H1 (cell line): ENCODE measurements around the gene SFXN2.

ENCODE experiments used
- EP300 ChIP-seq, 2 experiments: IDR thresholded peaks; 1 replicate in 1 of 2; 2 replicates in 1 of 2; pipeline ENCODE4 v1.6.1; 2011 to 2012; ENCODE audit warnings: low read depth in 2 of 2, low read length in 2 of 2, mild to moderate bottlenecking in 2 of 2, borderline replicate concordance in 1 of 2, inconsistent platforms in 1 of 2, moderate library complexity in 1 of 2
- EZH2 ChIP-seq: fragments of 200-600 bp; sonication (generic); IDR thresholded peaks from 2 replicates; pipeline ENCODE4 v1.7.1; 2012; ENCODE audit warnings: low read depth, mild to moderate bottlenecking, moderate library complexity, low read length, inconsistent platforms; ENCODE audit not compliant: severe bottlenecking
- GABPA ChIP-seq: IDR thresholded peaks from 2 replicates; pipeline ENCODE4 v1.6.1; 2011; ENCODE audit warnings: mild to moderate bottlenecking, low read length, moderate library complexity, borderline replicate concordance; ENCODE audit not compliant: insufficient read depth
- HDAC6 ChIP-seq: IDR thresholded peaks from one replicate; pipeline ENCODE4 v1.7.1; 2012; ENCODE audit warnings: low read depth, mild to moderate bottlenecking, inconsistent platforms, low read length, moderate library complexity
- JUN ChIP-seq: IDR thresholded peaks from 2 replicates; pipeline ENCODE4 v1.6.1; 2011; ENCODE audit warnings: low read depth, mild to moderate bottlenecking, improper control_type of control experiment, low read length
- POLR2A ChIP-seq, 2 experiments: IDR thresholded peaks; 1 replicate in 1 of 2; 2 replicates in 1 of 2; pipeline ENCODE4 v1.6.1; 2011; ENCODE audit warnings: low read depth in 2 of 2, low read length in 2 of 2, mild to moderate bottlenecking in 2 of 2; ENCODE audit errors: control extremely low read depth in 1 of 2
- POLR2AphosphoS5 ChIP-seq: IDR thresholded peaks from 2 replicates; pipeline ENCODE4 v1.6.1; 2011; ENCODE audit warnings: low read depth, low read length
- POU5F1 ChIP-seq: IDR thresholded peaks from 2 replicates; pipeline ENCODE4 v1.6.1; 2011; ENCODE audit warnings: low read depth, mild to moderate bottlenecking, low read length, moderate library complexity
- RFX5 ChIP-seq: IDR thresholded peaks from 2 replicates; pipeline ENCODE4 v1.6.1; 2011; ENCODE audit warnings: low read depth, low read length, improper control_type of control experiment, borderline replicate concordance
- SIN3A ChIP-seq, 2 experiments: IDR thresholded peaks in 1 of 2; conservative IDR thresholded peaks in 1 of 2; 2 replicates each; pipeline ENCODE4 v1.6.1; 2011 to 2012; ENCODE audit warnings: low read length in 2 of 2, improper control_type of control experiment in 1 of 2, low read depth in 1 of 2, mild to moderate bottlenecking in 1 of 2
- TF ChIP-seq, protein P1 (sequence below), 3 experiments: IDR thresholded peaks; 1 replicate in 2 of 3; 2 replicates in 1 of 3; pipeline versions ENCODE4 v1.5.1 to v1.6.1; 2011; ENCODE audit warnings: low read length in 3 of 3, mild to moderate bottlenecking in 3 of 3, inconsistent platforms in 2 of 3, low read depth in 1 of 3, moderate library complexity in 1 of 3; ENCODE audit not compliant: insufficient read depth in 1 of 3; ENCODE audit errors: control extremely low read depth in 1 of 3

DNA sequence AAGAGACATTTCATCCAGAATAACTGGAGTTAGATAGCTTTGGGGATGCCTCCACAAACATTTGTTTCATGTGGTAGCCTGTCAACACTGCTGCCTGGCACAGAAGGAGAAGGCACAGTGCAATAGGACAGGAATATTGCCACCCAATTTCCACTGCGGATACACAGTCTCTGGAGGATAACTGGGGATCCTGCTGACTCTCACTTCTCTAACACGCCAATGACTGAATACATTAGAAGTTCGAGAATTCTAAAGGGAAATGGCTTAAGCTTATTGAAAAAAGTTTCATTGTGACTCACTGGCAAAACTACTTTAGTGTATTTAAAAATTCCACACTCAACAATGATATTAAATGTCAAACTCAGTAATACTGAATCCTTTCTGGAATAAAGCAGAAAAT is 13.2 kb upstream of the SFXN2 start:
- no peak for TF ChIP-seq POLR2A (IDR thresholded peaks at IDR 0.05; ENCODE audit: control extremely low read depth in 1 of 2, low read depth in 2 of 2, low read length in 2 of 2)
- no peak for TF ChIP-seq POLR2AphosphoS5
- TF ChIP-seq, protein P1, sequence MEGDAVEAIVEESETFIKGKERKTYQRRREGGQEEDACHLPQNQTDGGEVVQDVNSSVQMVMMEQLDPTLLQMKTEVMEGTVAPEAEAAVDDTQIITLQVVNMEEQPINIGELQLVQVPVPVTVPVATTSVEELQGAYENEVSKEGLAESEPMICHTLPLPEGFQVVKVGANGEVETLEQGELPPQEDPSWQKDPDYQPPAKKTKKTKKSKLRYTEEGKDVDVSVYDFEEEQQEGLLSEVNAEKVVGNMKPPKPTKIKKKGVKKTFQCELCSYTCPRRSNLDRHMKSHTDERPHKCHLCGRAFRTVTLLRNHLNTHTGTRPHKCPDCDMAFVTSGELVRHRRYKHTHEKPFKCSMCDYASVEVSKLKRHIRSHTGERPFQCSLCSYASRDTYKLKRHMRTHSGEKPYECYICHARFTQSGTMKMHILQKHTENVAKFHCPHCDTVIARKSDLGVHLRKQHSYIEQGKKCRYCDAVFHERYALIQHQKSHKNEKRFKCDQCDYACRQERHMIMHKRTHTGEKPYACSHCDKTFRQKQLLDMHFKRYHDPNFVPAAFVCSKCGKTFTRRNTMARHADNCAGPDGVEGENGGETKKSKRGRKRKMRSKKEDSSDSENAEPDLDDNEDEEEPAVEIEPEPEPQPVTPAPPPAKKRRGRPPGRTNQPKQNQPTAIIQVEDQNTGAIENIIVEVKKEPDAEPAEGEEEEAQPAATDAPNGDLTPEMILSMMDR (IDR thresholded peaks at IDR 0.05; ENCODE audit: control extremely low read depth in 1 of 3, insufficient read depth in 1 of 3, low read depth in 1 of 3, low read length in 3 of 3) = no peak
- no peak for TF ChIP-seq GABPA
- TF ChIP-seq SIN3A (conservative IDR thresholded peaks at IDR 0.05 in 1 of 2, IDR thresholded peaks at IDR 0.05 in 1 of 2; ENCODE audit: low read depth in 1 of 2, low read length in 2 of 2) = no peak
- TF ChIP-seq EZH2 = no peak
- TF ChIP-seq POU5F1 = no peak
- no peak for TF ChIP-seq EP300 (IDR thresholded peaks at IDR 0.05; ENCODE audit: borderline replicate concordance in 1 of 2, low read depth in 2 of 2, low read length in 2 of 2)
- no peak for TF ChIP-seq HDAC6
- no peak for TF ChIP-seq JUN
- TF ChIP-seq RFX5 = no peak
